Islet precursor cell (in vitro differentiated cells): ENCODE results near the gene ETFDH.
A peak's percentile ranks its signal among the peaks of the same experiment; 100 is the strongest.
"Not testable (repeated sequence)": the region's sequence is repeated elsewhere in the genome, so short reads cannot be mapped to it uniquely, and the experiment has no call there.

Source experiments
- DNase-seq: peaks from one replicate; pipeline ENCODE4 v3.0.0-alpha.2; 2018

Gene ETFDH

GRCh38 chr4:158681629-158682028, 9.5 kb downstream of the ETFDH start:
- no peak for DNase-seq

- no peak for DNase-seq
Measured at GRCh38 chr4:158682066-158682465, 10.0 kb downstream of the ETFDH start.

- no peak for DNase-seq
Measured at GRCh38 chr4:158688813-158689212, 16.7 kb downstream of the ETFDH start.

DNA sequence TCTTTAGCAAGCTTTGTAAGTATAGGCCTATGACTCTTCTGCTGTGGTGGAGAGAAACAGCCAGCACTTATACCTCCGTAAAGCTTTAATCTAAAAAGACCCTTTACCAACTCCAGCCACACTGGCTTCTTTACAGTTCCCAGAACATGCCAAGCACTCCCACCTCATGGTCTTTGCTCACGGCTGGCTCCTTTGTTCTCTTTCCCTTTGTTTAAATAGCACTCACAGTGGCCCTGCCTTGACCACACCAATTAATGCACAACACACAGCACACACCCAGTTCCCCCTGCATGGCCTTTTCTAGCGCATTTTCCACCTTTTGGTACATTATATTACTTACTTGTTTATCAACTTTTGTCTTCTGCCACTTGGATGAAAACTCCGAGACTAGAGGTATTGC, 32.2 kb downstream of the ETFDH start:
- no peak for DNase-seq

DNA sequence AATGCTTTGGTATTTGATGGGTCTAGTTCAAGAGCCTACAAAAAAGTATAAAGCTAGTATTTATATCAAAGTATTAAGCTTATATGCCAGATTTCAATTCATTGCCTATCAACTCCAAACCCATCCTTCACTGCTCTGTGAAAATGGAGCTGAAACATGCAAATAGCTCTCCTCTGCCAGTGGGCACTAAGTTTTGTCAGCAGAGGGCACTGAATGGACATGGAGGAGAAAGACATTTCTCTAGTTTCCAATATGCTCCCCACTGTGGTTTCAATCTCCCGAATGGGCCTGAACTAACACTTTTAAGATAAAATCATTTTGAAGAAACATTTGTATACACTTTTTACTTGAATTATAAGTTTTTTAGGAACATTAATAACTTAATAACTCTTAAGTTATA, 38.7 kb downstream of the ETFDH start:
- no peak for DNase-seq

GRCh38 chr4:158712622-158713021, 40.5 kb downstream of the ETFDH start:
- DNase-seq, result not testable (repeated sequence)

DNA sequence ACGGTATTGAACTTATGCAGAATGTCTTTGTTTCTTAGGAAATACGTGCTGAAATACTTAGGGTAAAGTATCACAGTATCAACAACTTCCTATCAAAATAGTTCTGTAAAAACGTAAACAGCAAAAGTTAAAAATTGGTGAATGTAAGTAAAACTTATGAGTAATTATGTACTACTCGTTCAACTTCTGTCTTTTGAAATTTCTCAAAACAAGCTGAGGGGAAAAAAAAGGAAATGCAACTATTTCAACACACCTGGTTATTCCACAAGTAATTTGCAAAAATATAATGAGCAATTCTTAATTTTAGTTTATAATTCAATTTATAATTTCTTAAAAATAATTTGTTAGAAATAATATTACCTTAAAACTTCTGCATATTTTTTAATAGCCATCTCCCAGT, 42.8 kb downstream of the ETFDH start:
- DNase-seq, result no peak

DNA sequence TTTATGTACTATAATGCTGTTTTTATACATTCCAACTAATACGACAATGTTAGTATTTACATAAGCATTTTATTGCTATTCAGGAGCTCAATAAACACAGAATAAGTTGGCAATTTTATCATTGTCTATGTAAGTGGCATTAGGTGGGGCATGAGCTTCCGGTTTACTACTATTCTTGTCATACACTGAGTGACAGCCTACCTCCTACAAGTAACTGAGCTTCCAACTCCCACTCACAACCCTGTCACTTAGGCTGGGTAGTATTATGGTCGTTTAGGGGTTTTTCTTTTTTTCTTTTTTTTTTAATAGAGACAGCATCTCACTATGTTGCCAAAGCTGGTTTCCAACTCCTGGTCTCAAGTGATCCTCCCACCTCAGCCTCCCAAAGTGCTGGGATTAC, 43.7 kb downstream of the ETFDH start:
- no peak for DNase-seq

DNA sequence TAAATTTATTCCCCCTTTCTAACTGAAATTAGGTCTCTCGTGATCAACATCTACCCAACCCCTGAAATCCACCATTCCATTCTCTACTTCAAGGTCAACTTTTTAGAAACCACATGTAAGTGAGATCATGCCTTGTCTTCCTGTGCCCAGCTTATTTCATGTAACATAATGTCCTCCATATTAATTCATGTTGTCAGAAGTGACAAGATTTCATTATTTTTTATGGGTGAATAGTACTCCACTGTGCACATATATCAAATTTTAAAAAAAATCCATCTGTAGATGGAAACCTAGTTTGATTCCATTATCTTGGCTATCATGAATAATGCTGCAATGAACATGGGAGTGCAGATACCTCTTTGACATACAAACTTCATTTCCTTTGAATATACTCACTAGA, 49.6 kb downstream of the ETFDH start:
- DNase-seq, result no peak

DNA sequence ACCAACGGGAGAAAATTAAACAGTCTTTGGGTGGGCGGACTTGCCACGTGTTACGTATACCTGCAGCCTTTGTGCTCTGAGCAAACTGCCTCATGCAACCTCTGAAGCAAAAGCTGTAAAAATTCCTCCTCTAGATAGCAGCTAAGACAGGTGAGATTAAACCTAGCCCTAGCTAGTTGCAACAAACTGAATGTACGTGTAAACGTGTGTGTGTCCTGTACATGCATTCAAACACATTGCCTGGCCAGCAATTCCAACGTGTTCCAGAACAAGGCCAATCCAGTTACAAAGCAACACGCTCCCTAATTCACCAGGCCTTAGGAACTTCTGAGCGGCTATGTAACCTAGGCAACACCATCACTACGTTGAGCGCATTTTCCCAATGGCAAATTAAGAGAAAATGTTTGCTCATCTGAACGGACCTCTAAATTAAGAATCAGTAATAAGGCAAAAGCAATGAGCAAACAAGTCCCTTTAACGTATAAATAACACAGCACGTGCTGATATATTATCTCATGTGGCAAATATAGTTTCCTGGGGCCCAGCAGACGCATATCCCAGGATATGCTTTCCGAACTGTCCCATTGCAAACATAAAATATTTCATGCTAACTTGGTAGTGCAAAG, 50.3 kb downstream of the ETFDH start:
- peak; percentile 61 for DNase-seq

- DNase-seq, result peak; percentile 88
Measured at GRCh38 chr4:158722917-158723793, 51.1 kb downstream of the ETFDH start, which contains the start of gene PPID. TSS of gene PPID (minus strand) at chr4:158723396. CDS start at chr4:158723288, 108 bp downstream.

GRCh38 chr4:158724637-158725036, 52.5 kb downstream of the ETFDH start:
- DNase-seq, result no peak

GRCh38 chr4:158726633-158727032, 54.5 kb downstream of the ETFDH start:
- no peak for DNase-seq

- no peak for DNase-seq
Measured at GRCh38 chr4:158728236-158728635, 56.1 kb downstream of the ETFDH start.

GRCh38 chr4:158729716-158730559, 57.8 kb downstream of the ETFDH start:
- peak; percentile 76 for DNase-seq

GRCh38 chr4:158738866-158739265, 66.8 kb downstream of the ETFDH start:
- no peak for DNase-seq

DNA sequence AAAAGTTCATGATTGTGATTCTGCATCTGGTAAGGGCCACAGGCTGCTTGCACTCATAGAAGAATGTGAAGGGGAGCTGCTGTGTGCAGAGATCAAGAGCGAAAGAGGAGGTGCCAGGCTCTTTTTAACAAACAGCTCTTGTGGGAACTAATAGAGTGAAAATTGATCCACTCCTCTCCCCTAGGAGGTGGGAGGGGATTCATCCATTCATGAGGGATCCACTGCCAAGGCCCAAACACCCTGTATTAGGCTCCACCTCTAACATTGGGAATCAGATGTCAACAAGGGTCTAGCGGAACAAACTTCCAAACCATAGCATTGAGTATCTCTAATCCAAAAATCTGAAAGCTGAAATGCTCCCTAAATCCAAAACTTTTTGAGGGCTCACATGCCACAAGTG, 67.5 kb downstream of the ETFDH start:
- DNase-seq, result no peak

DNA sequence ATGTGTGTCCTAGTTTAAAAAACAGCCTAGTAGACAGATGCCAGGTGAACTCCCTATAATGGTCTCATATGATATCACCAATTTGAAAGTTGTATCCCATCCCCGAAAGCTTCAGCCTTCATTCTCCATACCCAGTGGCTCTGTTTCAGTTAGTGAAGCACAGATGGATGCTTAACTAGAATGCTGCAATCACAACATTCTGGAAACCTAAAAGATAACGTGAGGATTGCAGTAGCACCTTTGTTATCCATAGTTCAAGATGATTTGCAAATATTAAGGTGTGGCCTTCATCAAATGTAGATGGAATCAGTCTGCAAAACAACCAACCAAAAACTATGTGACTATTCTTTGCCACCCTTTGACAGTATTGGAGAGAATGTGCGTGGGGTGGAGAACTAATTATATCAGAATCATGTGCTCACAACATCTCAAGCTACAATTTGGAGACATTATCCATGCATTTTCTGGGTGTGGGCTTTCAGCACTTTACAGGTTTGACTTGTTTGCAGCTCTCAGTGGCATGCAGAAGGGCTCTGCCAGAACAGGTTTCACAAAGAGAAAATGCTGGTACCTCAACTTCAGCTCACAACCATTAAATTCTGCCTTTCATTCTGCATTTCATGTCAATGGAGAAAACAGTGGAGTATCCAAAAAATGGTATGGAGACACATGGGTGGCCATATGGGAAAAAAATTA, 69.4 kb downstream of the ETFDH start:
- DNase-seq, result peak; percentile 59

DNA sequence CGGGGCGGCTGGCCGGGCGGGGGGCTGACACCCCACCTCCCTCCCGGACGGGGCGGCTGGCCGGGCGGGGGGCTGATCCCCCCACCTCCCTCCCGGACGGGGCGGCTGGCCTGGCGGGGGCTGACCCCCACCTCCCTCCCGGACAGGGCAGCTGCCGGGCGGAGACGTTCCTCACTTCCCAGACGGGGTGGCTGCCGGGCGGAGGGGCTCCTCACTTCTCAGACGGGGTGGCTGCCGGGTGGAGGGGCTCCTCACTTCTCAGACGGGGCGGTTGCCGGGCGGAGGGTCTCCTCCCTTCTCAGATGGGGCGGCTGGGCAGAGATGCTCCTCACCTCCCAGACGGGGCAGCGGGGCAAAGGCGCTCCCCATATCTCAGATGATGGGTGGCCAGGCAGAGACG, 74.4 kb downstream of the ETFDH start:
- not testable (repeated sequence) for DNase-seq

GRCh38 chr4:158750379-158750778, 78.3 kb downstream of the ETFDH start:
- DNase-seq, result no peak

DNA sequence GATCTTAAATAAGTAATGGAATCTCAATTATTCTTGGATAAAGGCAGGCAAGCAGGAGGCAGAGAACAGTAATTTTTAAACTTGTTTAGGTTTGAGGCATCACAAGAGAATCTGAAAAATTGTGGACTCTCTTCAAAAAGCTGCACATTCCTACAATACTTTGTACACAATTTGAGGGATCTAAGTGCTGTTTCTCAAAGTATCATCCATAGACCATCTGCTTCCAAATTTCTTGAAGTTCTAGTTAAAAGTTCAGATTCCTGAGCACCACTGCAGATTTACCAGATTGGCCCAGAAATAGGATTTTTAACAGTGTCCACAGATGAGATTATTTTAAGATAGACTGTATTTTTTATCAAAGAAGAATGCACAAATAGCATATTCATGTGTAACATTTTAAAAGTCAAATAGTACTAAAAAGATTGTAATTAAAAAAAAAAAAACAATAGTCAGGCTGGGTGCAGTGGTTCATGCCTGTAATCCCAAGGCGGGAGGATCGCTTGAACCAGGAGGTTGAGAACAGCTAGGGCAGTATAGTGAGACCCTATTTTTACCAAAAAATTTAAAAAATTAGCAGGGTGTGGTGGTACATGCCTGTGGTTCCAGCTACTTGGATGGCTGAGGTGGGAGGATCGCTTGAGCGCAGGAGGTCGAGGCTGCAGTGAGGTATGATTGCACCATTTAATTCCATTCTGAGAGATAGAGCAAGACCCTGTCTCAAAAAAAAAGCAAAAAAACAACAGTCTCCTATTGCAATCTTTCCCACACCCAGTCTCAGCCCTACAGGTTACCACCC, 82.5 kb downstream of the ETFDH start:
- DNase-seq, result no peak

- not testable (repeated sequence) for DNase-seq
Measured at GRCh38 chr4:158755819-158756218, 83.7 kb downstream of the ETFDH start.
